ENCODE data around the gene NEUROD4. TPM values are rescaled to one million over a fixed set of nuclear protein-coding genes. Genes with fewer than 3 reads are reported as not detected.

Gene NEUROD4
- total and polyA plus RNA-seq, 2 experiments from 2014 or later, result 0.07 to 0.13 TPM

DNA sequence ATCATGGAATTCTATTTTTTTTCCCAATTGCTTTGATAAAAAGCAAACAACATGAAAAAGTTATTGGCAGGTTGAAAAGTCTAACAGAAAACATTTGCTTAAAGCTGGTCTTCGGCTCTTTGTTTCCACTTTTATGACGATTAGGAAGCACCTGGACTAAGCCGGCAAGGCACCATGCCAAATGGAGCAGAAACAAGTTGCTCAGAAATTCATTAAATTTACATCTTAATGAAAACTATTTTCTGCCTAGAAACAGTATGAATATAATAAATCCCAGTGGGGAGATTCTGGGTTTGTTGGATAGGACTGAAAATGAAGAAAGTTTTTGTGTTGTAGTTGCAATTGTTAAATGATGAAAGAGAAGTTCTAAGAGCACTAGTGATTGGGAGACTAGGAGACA is 55.0 kb downstream of the NEUROD4 start (continued):
- TF ChIP-seq, protein P1, sequence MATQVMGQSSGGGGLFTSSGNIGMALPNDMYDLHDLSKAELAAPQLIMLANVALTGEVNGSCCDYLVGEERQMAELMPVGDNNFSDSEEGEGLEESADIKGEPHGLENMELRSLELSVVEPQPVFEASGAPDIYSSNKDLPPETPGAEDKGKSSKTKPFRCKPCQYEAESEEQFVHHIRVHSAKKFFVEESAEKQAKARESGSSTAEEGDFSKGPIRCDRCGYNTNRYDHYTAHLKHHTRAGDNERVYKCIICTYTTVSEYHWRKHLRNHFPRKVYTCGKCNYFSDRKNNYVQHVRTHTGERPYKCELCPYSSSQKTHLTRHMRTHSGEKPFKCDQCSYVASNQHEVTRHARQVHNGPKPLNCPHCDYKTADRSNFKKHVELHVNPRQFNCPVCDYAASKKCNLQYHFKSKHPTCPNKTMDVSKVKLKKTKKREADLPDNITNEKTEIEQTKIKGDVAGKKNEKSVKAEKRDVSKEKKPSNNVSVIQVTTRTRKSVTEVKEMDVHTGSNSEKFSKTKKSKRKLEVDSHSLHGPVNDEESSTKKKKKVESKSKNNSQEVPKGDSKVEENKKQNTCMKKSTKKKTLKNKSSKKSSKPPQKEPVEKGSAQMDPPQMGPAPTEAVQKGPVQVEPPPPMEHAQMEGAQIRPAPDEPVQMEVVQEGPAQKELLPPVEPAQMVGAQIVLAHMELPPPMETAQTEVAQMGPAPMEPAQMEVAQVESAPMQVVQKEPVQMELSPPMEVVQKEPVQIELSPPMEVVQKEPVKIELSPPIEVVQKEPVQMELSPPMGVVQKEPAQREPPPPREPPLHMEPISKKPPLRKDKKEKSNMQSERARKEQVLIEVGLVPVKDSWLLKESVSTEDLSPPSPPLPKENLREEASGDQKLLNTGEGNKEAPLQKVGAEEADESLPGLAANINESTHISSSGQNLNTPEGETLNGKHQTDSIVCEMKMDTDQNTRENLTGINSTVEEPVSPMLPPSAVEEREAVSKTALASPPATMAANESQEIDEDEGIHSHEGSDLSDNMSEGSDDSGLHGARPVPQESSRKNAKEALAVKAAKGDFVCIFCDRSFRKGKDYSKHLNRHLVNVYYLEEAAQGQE (IDR thresholded peaks at IDR 0.05; ENCODE audit: unreplicated experiment), result no peak
- TF ChIP-seq, protein P2, sequence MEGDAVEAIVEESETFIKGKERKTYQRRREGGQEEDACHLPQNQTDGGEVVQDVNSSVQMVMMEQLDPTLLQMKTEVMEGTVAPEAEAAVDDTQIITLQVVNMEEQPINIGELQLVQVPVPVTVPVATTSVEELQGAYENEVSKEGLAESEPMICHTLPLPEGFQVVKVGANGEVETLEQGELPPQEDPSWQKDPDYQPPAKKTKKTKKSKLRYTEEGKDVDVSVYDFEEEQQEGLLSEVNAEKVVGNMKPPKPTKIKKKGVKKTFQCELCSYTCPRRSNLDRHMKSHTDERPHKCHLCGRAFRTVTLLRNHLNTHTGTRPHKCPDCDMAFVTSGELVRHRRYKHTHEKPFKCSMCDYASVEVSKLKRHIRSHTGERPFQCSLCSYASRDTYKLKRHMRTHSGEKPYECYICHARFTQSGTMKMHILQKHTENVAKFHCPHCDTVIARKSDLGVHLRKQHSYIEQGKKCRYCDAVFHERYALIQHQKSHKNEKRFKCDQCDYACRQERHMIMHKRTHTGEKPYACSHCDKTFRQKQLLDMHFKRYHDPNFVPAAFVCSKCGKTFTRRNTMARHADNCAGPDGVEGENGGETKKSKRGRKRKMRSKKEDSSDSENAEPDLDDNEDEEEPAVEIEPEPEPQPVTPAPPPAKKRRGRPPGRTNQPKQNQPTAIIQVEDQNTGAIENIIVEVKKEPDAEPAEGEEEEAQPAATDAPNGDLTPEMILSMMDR (conservative IDR thresholded peaks at IDR 0.05; ENCODE audit: low read depth in 2 of 2), result no peak

Other genes starting within 250 kb of the NEUROD4 start
- gene MUCL1, start 165.5 kb upstream of the NEUROD4 start, total RNA-seq (2014; rRNA removed; shearing (Covaris generic)), result not detected in 2 replicates
- not detected in 2 replicates for gene MUCL1, start 165.5 kb upstream of the NEUROD4 start, polyA plus RNA-seq (2016; fragmentation: Nextera tagmentation; extraction: Ambion mirVana)
- gene TESPA1, start 35.2 kb upstream of the NEUROD4 start, total RNA-seq (2014; rRNA removed; shearing (Covaris generic)), result not detected in 2 replicates
- 0.34 TPM in 1 of 2 replicates, not detected in the other for gene TESPA1, start 35.2 kb upstream of the NEUROD4 start, polyA plus RNA-seq (2016; fragmentation: Nextera tagmentation; extraction: Ambion mirVana)
- gene OR9K2, start 106.4 kb downstream of the NEUROD4 start, total RNA-seq (2014; rRNA removed; shearing (Covaris generic)), result 0.14 TPM in 1 of 2 replicates, not detected in the other
- gene OR9K2, start 106.4 kb downstream of the NEUROD4 start, polyA plus RNA-seq (2016; fragmentation: Nextera tagmentation; extraction: Ambion mirVana), result not detected in 2 replicates
- not detected in 2 replicates for gene OR10A7, start 201.1 kb downstream of the NEUROD4 start, total RNA-seq (2014; rRNA removed; shearing (Covaris generic))
- gene OR10A7, start 201.1 kb downstream of the NEUROD4 start, polyA plus RNA-seq (2016; fragmentation: Nextera tagmentation; extraction: Ambion mirVana), result not detected in 2 replicates
- gene OR6C74, start 224.6 kb downstream of the NEUROD4 start, total RNA-seq (2014; rRNA removed; shearing (Covaris generic)), result not detected in 2 replicates
- gene OR6C74, start 224.6 kb downstream of the NEUROD4 start, polyA plus RNA-seq (2016; fragmentation: Nextera tagmentation; extraction: Ambion mirVana), result not detected in 2 replicates